RWPE1 (cell line): ENCODE results near the gene ZMYND15.

Experiments
- CTCF ChIA-PET: fragments of 350-600 bp; sonication (Branson Sonifier 250); formaldehyde crosslinking; extraction: SDS; loops from one replicate; lab custom pipeline; 2021; lab: Yijun Ruan, JAX
- POLR2A ChIA-PET: fragments of 400-600 bp; formaldehyde crosslinking; extraction: SDS; loops from one replicate; lab custom pipeline; 2020; ENCODE audit warnings: antibody characterized with exemption; ENCODE audit not compliant: low non-redundant PET; lab: Yijun Ruan, JAX
- DNase-seq: peaks from one replicate; pipeline ENCODE4 v3.0.0; 2012; ENCODE audit warnings: low spot score
- H3K27ac ChIP-seq: fragments of 450-650 bp; 2 replicates; pipeline ENCODE4 v1.5.1; 2017
- TF ChIP-seq, protein P1 (sequence below): fragments of 450-650 bp; conservative IDR thresholded peaks from 2 replicates; pipeline ENCODE4 v1.5.1; 2017; ENCODE audit warnings: low read depth, mild to moderate bottlenecking

Gene ZMYND15

DNA sequence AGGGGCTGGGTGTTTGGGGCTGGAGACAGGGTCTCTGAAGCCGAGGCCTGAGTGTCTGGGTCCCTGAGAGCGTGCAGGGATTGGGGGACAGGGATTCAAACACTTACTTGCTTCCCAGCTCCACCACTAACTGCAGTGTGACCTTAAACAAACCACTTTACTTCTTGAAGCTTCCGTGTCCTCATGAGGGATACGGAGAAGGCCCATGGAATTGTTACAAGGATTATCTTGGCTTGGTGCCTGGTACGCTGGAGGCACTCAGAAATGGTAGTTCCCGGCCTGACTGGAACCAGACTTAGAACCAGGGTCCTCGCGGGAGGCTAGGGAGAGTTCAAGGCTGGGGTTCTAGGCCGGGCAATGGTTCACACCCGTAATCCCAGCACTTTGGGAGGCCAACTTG, 3.0 kb downstream of the ZMYND15 start:
- no peak overlapping the region for H3K27ac ChIP-seq
- ChIA-PET POLR2A (no interaction called here), CTCF (no interaction called here)
- TF ChIP-seq, protein P1, sequence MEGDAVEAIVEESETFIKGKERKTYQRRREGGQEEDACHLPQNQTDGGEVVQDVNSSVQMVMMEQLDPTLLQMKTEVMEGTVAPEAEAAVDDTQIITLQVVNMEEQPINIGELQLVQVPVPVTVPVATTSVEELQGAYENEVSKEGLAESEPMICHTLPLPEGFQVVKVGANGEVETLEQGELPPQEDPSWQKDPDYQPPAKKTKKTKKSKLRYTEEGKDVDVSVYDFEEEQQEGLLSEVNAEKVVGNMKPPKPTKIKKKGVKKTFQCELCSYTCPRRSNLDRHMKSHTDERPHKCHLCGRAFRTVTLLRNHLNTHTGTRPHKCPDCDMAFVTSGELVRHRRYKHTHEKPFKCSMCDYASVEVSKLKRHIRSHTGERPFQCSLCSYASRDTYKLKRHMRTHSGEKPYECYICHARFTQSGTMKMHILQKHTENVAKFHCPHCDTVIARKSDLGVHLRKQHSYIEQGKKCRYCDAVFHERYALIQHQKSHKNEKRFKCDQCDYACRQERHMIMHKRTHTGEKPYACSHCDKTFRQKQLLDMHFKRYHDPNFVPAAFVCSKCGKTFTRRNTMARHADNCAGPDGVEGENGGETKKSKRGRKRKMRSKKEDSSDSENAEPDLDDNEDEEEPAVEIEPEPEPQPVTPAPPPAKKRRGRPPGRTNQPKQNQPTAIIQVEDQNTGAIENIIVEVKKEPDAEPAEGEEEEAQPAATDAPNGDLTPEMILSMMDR = no peak
- no peak for DNase-seq

DNA sequence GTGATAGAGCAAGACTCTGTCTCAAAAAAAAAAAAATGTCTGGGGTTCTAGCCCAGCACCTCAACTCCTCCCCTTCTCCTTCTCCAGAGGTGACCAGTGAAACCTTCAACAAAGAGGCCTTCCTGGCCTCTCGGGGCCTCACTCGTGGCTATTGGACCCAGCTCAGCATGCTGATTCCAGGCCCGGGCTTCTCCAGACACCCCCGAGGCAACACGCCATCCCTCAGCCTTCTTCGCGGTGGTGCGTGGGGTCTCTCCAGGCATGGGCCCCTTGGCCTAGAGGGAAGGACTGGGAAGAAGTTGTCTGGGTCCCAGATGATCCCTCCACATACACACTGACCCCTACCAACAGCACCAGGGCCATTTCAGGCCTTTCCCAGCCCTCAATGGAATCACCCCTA, 3.6 kb downstream of the ZMYND15 start:
- TF ChIP-seq, protein P1 = no peak

DNA sequence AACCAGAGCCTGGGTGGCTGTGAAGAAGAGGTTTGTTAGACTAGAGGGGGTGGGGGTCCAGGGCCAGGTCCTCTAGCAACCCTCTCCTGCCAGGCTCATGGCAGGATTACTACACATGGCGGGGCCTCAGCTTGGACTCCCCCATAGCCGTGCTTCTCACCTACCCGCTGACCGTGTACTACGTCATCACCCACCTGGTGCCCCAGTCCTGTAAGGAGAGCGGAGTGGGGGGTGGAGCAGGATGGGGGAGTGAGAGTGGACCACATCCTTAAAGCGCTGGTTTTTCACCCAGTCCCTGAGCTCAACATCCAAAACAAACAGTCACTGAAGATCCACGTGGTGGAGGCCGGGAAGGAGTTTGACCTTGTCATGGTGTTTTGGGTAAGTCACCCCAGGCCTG, 4.3 kb downstream of the ZMYND15 start:
- no peak for DNase-seq
- ChIA-PET CTCF (interaction anchor here (0.6 to 1.0 kb wide), 2 partner anchors 46 to 137 kb away, joined by 3 to 6 read pairs; no protein-coding TSS in a partner anchor), POLR2A (no interaction called here)
- H3K27ac ChIP-seq = no peak overlapping the region
- TF ChIP-seq, protein P1 = no peak

More for the DNA sequence above, 3.6 kb downstream of the ZMYND15 start:
- CTCF ChIA-PET = no interaction called here
- no peak overlapping the region for H3K27ac ChIP-seq
- DNase-seq = no peak
- POLR2A ChIA-PET = no interaction called here

DNA sequence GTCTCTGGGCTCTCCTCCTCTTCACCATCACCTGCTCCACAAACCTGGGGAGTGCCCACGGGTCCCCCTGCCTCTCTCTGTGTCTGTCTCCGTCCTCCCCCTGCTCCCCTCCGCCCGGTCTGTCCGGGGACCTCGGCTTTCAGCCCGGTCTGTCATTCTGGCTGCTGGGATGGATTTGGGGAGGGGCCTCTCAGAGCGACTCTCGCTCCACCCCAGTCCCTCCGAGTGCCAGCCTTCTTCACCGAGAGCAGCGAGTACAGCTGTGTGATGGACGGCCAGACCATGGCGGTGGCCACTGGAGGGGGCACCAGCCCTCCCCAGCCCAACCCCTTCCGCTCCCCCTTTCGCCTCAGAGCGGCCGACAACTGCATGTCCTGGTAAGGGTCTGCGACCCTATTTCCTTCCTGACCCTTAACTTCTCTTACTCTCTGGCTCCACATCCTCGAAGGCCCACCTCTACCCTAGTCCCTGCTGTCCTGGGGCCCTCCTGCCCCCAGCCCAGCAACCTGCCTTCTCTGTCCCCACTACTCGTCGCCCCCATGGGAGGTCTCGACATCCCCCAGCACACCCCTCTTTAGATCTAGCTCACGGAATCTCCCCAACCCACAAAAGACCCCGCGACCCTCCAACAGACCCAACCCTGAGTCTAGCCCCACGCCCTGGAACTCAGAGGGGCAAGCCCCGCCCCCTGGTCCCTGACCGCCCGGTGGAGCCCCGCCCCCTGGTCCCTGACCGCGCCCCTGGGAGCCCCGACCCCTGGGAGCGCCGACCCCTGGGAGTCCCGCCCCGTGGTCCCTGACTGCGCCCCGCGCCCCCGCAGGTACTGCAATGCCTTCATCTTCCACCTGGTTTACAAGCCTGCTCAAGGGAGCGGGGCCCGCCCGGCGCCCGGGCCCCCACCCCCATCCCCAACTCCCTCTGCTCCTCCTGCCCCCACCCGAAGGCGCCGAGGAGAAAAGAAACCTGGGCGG, 5.7 kb downstream of the ZMYND15 start:
- ChIA-PET CTCF (interaction anchor here (0.6 kb wide), 2 partner anchors 465 to 532 kb away, joined by 4 read pairs; no protein-coding TSS in a partner anchor), POLR2A (no interaction called here)
- TF ChIP-seq, protein P1 = no peak
- DNase-seq = no peak
- no peak overlapping the region for H3K27ac ChIP-seq

DNA sequence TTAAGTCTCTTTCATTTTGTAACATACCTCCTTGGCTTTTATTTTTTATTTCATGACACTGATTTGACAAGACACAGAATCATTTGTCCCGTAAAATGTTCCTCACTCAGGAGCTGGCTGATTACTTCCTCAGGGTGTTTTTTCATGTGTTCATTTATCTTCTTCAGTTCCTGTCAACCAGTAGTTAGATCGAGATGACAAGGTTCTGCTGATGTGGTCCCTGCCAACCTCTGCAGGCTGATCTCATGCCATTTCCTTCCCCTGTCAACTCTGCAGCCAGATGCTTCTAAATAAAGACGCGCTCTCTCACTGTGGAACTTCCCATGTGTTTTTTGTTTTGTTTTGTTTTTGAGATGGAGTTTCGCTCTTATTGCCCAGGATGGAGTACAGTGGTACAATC, 8.2 kb downstream of the ZMYND15 start:
- ChIA-PET POLR2A (no interaction called here), CTCF (no interaction called here)
- TF ChIP-seq, protein P1 = no peak
- DNase-seq = no peak
- H3K27ac ChIP-seq = no peak overlapping the region

DNA sequence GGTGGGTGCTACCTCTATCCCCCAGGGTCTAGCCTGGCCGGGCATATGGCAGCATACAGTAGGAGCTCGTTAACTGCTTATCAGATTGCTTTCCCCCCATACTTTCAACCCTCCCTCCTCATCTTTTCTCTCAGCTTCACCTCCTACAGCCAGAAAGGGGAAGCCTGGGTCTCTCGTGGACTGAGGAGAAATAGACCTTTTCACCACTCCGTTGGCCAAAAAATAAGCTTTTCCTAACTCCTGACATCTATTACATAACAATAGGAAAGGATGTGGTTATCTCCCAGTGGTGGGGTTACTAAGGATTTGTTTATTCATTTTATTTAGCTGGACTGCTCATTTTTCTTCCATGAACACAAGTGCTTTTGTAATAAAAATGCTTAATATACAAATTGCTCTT, 9.1 kb downstream of the ZMYND15 start:
- no peak for DNase-seq
- POLR2A ChIA-PET = no interaction called here
- no peak overlapping the region for H3K27ac ChIP-seq
- TF ChIP-seq, protein P1 = no peak
- CTCF ChIA-PET = interaction anchor here (0.7 to 0.8 kb wide), 2 partner anchors 26 to 328 kb away, joined by 3 read pairs; no protein-coding TSS in a partner anchor
